ENCODE measurements around the gene CPXM2. TPM values are rescaled to one million over a fixed set of nuclear protein-coding genes. Genes with fewer than 3 reads are reported as not detected.
A peak's percentile ranks its signal among the peaks of the same experiment; 100 is the strongest.

CPXM2 gene
- total and polyA plus RNA-seq, 10 of the 15 experiments (the other 5 are each of a cell fraction or from before 2014, with no cell fraction given) = 0.08 to 1.1 (median 0.58) TPM

DNA sequence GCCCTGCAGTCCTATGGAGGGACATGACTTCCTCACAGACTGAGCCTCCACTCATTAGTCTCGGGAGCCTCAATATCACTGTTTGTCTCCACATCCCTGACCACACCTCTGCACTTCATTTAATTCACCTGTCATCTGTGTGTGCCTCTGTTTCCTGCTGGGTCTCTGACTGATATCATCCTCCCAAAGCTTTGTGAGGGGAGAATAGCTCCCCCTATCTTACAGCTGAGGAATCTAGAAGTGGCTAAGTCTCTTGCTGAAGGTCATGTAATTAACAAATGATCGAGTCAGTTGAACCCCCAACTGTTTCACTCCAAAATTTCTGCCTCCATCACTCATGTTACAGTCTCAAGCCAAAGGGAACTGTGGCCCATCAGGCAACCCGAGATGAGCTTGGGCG lies 5.5 kb upstream of the CPXM2 start:
- Histone ChIP-seq H3K9ac (ENCODE audit: control insufficient read depth, insufficient read depth, low read length) (no peak overlapping the region), H3K79me2 (ENCODE audit: control insufficient read depth, insufficient read depth, low read length) (no peaks in the 10 kb centered on the region), H3K9me3 (replicated peaks; ENCODE audit: control insufficient read depth, insufficient read depth, low read length) (no peaks in the 10 kb centered on the region; the same call in 2 of the 3 replicates), H3K4me1 (ENCODE audit: control insufficient read depth, insufficient read depth, low read length) (no peaks in the 10 kb centered on the region), H3K27ac (ENCODE audit: control insufficient read depth, insufficient read depth) (no peak overlapping the region), H3K36me3 (ENCODE audit: control insufficient read depth in 2 of 2, insufficient read depth in 2 of 2, low read length in 1 of 2) (no peaks in the 10 kb centered on the region), H3K4me3 (no peak overlapping the region), H2AFZ (ENCODE audit: control insufficient read depth, low read depth, low read length) (no peak overlapping the region), H3K4me2 (ENCODE audit: control insufficient read depth, insufficient read depth) (no peak overlapping the region), H4K20me1 (ENCODE audit: control insufficient read depth, insufficient read depth) (no peaks in the 10 kb centered on the region), H3K27me3 (replicated peaks in 1 of 2; ENCODE audit: control insufficient read depth in 2 of 2, insufficient read depth in 2 of 2, low read length in 1 of 2) (peaks cover 0 to 3% of the 10 kb centered on the region in 2 experiments; a peak in 2 of 4 replicates)
- 16% methylated on average over 4 of the region's 4 CpGs for WGBS (ENCODE audit: insufficient coverage, insufficient replicate concordance, low lambda C conversion rate, missing lambda C conversion rate)
- BruUV-seq (replicated peaks) = no TSS peak
- ATAC-seq (peak; percentile 38; the same call in 1 of the 3 replicates), DNase-seq (ENCODE audit: low read depth, low spot score) (no peak), FAIRE-seq (no peak)
- SMC1A ChIA-PET (ENCODE audit: uncharacterized antibody, unreplicated experiment) = interaction anchor here (0.6 to 1.8 kb wide), 10 partner anchors 20 to 315 kb away, joined by 3 to 5 read pairs (median 3); no protein-coding TSS in a partner anchor
- in situ Hi-C loops (cut with MboI) = no loop called here
- RAD21 ChIA-PET (ENCODE audit: unreplicated experiment) = interaction anchor here (1.0 to 1.6 kb wide), 3 partner anchors 217 to 315 kb away, joined by 3 to 6 read pairs (median 3); no protein-coding TSS in a partner anchor
- CTCF ChIA-PET = interaction anchor here (0.6 to 2.3 kb wide), 12 partner anchors 10 to 314 kb away, joined by 3 to 9 read pairs (median 5); no protein-coding TSS in a partner anchor
- POLR2A ChIA-PET = no interaction called here
- intact Hi-C loops (cut with micrococcal nuclease; ENCODE audit: unreplicated experiment) = loop anchor here (10.0 kb wide), 1 partner anchor 312 kb away; no protein-coding TSS in a partner anchor
- peak; percentile 45; the same call in 1 of the 2 replicates for TF ChIP-seq SMC3 (IDR thresholded peaks at IDR 0.05; ENCODE audit: borderline replicate concordance, low read length)
- TF ChIP-seq PAX5 (IDR thresholded peaks at IDR 0.05; ENCODE audit: borderline replicate concordance, low read depth, low read length) = no peak
- TF ChIP-seq, protein P1, sequence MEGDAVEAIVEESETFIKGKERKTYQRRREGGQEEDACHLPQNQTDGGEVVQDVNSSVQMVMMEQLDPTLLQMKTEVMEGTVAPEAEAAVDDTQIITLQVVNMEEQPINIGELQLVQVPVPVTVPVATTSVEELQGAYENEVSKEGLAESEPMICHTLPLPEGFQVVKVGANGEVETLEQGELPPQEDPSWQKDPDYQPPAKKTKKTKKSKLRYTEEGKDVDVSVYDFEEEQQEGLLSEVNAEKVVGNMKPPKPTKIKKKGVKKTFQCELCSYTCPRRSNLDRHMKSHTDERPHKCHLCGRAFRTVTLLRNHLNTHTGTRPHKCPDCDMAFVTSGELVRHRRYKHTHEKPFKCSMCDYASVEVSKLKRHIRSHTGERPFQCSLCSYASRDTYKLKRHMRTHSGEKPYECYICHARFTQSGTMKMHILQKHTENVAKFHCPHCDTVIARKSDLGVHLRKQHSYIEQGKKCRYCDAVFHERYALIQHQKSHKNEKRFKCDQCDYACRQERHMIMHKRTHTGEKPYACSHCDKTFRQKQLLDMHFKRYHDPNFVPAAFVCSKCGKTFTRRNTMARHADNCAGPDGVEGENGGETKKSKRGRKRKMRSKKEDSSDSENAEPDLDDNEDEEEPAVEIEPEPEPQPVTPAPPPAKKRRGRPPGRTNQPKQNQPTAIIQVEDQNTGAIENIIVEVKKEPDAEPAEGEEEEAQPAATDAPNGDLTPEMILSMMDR (IDR thresholded peaks at IDR 0.05 in 2 of 3, conservative IDR thresholded peaks at IDR 0.05 in 1 of 3; ENCODE audit: control insufficient read depth in 2 of 3, extremely low read depth in 1 of 3, insufficient read depth in 1 of 3, low read depth in 3 of 3, low read length in 3 of 3) = peak; percentile 32 to 39 (median 37); a peak in 4 of 6 replicates
- no peak for TF ChIP-seq ZNF24 (IDR thresholded peaks at IDR 0.05)
- peak; percentile 60 for TF ChIP-seq RAD21 (IDR thresholded peaks at IDR 0.05; ENCODE audit: insufficient read depth, low read depth, low read length)
- no peak for TF ChIP-seq ZBED1 (IDR thresholded peaks at IDR 0.05; ENCODE audit: borderline replicate concordance)
